DMS53 treated with DMSO at 0.1 percent for 48 hours (cell line): ENCODE data around the gene PALMD.

Experiments used
- DNase-seq: peaks from one replicate; lab custom pipeline; 2025; ENCODE audit not compliant: unreplicated experiment; lab: John Stamatoyannopoulos, UW

The PALMD gene

GRCh38 chr1:99657213-99658030 is 11.5 kb downstream of the PALMD start:
- no peak for DNase-seq

- DNase-seq = no peak
Observed at GRCh38 chr1:99658031-99658290, 12.0 kb downstream of the PALMD start.

DNA sequence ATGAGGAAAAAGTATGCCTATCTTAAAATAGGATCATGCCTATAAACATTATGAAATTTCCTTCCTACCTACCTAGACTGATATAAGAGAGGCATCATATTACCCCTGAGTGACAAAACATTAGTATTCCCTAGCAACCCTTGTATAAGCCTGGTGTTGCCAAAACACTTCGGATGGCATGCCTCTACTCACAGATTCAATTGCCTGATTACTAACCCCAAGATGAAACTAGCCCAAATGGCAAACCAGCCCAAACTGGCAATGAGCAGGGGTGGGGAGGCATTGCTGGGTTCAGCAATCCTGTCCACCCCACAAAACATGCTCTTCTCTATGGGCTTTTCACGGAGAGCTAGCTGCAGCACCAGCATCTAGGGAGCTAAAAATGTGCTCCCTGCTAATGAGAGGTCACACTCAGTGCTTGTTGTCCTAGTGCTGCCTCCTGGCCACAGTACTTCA is 13.9 kb downstream of the PALMD start:
- no peak for DNase-seq

DNA sequence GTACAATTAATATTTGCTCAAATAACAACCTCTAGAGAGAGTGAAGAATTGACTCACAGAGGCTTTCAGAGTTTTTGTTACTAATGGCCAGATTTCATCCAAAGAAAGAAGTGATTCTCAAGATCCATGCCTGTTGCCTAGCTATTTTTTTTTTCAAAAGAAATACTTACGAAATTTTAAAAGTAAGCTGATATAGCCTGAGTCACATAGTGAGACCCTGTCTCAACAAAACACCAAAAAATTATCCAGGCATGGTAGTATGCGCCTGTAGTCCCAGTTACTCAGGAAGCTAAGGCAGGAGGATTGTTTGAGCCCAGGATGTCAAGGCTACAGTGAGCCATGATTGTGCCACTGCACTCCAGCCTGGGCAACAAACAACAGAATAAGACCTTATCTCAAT is 14.6 kb downstream of the PALMD start:
- DNase-seq = no peak

- no peak for DNase-seq
Observed at GRCh38 chr1:99661780-99662179, 15.9 kb downstream of the PALMD start.

DNA sequence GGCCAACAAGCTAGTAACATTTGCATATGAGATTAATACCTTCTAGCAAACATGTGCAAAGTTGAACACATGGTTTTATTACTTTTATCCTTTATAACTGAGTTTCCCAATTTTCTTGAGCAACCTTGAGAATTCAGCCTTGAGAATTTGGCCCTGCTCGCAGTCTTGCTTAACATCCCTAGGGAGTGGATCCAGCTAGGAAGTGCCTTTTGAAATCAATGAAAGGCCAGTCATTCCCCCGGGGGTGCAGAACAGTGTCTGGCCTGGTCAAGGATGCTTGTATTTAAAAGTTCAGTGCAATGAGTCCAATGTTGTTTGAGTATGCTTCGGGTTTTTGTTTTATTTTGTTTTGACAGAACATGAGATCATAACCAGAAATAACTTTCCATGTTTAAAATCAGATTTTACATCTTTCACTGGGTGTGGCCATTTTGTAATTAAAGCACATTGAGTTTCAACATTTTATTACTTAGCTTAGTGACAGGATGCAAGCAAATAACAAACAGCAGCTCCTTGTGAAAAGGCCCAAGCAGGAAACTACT is 16.7 kb downstream of the PALMD start:
- DNase-seq = no peak

DNA sequence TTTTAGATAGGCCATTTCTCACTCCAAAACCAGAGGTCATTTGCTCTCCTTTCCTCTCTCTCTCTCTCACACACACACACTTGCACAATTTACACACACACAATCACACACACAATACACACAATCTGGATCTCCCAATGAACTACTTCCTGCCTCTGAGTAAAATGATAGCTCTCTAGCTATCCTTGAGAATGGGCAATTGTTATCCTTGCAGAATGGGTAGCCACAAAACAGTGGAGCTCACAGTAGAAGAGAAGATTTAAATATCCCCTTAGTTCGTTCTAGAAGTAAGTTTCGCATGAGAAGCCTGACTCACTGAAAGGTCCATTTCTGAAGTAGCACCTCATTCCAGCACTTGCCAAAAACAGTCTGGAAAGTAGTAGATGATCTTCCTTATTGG is 17.6 kb downstream of the PALMD start:
- no peak for DNase-seq

DNA sequence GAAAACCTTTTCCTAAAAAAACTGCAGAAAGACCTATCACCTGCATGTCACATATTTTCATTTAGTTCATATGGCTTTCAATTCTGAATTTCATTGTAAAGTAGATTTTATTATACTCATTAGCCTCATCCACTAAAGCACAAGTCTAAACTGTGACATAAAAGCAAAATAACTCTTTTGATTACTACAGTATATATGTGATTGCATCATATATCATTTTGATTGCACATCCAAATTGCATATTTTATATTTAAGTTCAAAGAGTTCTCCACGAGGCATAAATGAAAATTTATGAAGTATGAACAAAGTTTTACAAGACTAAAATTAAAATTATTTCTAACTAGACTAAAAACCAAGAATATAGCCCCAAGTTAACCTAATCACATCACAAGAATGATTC is 19.3 kb downstream of the PALMD start:
- no peak for DNase-seq

GRCh38 chr1:99669376-99669775 is 23.5 kb downstream of the PALMD start:
- DNase-seq = no peak

GRCh38 chr1:99669821-99670220 is 23.9 kb downstream of the PALMD start:
- no peak for DNase-seq

GRCh38 chr1:99670583-99670982 is 24.7 kb downstream of the PALMD start:
- no peak for DNase-seq

DNA sequence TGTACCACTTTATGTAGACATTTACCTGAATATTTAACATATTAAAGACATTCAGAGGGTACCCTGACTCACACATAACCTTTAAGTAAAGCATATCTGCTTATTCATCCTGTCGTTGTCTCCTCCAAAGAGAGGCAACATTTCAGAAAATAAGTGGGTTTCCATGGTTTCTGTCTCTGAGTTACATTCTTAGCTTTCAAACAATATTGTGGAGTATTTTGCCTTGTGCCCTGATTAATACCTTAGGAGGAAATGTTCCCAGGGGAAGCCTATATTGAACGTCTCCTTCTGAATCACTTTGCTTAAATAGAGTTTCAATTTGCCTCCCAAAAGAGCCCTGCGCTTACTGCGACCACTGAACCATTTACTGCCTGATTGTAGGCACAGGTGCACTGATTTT is 26.1 kb downstream of the PALMD start:
- DNase-seq = no peak

- no peak for DNase-seq
Observed at GRCh38 chr1:99672530-99673213, 26.8 kb downstream of the PALMD start.

GRCh38 chr1:99673315-99673714 is 27.4 kb downstream of the PALMD start:
- no peak for DNase-seq

DNA sequence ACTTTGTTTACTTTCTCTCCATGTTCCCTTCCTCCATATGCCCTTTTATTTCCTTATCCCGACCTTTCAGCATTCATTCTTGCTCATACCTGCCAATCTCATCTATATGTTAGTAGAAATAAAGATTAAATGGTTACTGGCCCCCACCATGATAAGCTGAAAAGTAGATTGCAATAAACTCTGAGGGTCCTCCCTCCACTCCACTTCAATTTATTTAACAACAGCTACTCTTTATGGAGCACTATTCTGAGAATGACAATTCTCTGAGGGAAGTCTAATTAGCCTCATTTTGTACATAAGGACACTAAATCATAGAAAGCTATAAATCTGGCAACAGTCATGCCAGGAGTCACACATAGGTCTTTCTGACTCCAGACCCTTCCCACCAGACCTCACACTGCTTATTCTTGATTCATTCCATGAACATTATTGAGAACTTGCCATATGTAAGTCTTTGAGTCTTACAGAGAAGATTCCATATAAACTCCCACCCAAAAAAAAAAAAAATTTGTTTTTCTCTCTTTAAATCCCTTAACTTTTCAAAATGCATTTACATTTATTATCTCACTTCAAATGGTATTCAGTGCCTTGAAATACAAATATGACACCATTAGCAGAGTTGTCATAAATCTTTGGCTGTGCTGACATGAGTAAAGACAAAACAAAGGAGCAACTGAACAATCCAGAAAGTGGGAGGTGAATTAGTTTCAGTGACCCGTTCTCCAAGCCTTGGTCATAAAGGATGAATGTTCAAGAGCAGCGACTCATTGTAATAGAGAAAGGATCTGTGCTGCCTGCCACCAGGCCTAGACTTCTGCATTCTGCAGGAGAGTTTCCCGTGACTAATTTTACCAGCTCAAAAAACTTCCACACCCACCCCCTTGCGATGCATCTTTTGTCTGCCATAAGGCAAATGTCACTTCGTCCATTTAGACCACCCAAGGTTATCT is 28.5 kb downstream of the PALMD start:
- peak; percentile 43 for DNase-seq

- DNase-seq = no peak
Observed at GRCh38 chr1:99675292-99675691, 29.4 kb downstream of the PALMD start.

GRCh38 chr1:99675994-99676393 is 30.1 kb downstream of the PALMD start:
- DNase-seq = no peak

DNA sequence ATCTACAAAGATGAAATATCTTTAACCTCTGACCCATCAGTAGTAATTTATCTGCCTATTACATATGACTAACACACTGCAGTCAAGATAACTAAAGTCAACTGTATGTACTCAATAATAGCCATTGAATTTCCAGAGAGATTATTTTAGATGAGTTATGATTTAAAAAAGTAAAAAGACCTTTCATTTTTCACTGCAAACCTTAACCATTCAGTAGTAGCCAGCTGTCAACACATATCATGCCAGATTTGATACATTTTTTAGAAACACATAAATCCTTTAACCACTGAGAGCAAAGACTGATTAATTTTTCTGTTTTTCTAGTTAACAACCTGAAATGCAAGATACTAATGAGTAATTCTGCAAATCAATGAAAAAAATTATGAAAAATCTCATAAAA is 31.0 kb downstream of the PALMD start:
- DNase-seq = no peak

- no peak for DNase-seq
Observed at GRCh38 chr1:99677416-99677815, 31.5 kb downstream of the PALMD start.

- no peak for DNase-seq
Observed at GRCh38 chr1:99680270-99680669, 34.4 kb downstream of the PALMD start.

DNA sequence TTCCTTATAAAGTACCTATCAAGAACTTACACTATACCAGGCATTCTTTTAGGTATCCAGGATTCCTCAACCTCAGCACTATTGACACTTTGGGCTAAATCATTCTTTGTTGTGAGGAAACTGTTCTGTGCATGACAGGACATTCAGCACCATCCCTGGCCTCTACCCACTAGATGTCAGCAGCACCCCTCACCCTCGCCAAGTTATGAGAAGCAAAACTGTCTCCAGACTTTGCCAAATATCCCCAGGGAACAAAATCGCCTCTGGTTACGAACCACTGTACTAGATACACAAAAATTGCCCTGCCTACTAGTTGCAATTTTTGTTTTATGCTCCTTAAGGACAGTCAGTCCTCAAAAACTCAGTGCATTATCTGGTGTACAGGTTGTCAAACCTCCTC is 35.7 kb downstream of the PALMD start:
- no peak for DNase-seq
